AG09319 (cell line): ENCODE results near the gene CENPP.

Experiments used
- DNase-seq: peaks from one replicate; pipeline ENCODE4 v3.0.0-alpha.2; 2010; ENCODE audit warnings: low read depth; ENCODE audit errors: extremely low read depth
- CTCF ChIP-seq: IDR thresholded peaks from 2 replicates; pipeline ENCODE4 v1.5.1; 2011; ENCODE audit warnings: low read depth, mild to moderate bottlenecking, inconsistent platforms, low read length, moderate library complexity

The CENPP gene

GRCh38 chr9:92612292-92612691 is 286.5 kb downstream of the CENPP start:
- no peak for DNase-seq
- TF ChIP-seq CTCF, result no peak

GRCh38 chr9:92612816-92613215 is 287.1 kb downstream of the CENPP start:
- DNase-seq, result no peak
- TF ChIP-seq CTCF, result no peak

DNA sequence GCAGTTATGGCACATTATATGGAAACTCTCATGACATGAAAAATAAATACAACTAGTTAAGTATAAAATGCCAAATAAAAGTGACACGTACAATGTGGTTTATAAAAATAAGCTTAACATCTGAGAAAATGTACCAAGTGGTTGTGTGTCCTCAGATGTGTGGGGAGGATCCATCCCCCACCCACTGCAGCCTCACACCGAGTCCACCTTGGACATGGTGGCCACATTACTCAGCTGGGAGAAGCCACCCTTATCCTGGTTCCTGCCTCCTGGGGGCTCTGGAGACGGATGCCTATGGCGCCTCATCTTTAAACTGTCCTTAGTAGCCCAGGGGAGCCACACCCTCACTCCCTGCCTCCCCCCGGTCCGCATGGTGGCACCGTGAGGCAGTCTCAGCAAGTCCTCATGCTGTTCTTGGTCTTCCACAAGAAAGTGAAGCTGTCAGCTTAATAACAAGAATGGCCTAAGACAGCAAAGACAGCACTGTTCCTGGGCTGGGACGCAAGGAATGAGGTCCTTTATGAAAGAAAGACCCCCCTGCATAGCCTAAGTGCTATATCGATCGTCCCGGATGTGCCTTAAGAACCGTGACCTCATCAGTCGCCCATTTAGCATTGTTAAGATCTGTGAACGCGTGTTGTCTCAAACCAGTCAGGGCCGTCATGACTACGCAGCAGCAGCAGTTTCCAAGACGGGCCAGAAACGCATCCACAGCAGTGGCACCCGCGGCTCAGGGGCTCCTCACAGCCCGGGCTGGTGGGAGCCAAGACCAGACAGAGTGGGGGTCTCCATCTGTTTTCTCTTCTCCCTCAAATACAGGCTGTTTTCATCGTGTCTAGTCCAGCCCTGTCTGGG is 287.7 kb downstream of the CENPP start:
- TF ChIP-seq CTCF, result no peak
- DNase-seq, result no peak

- TF ChIP-seq CTCF, result no peak
- DNase-seq, result no peak
Measured at GRCh38 chr9:92614123-92614510, 288.4 kb downstream of the CENPP start.

DNA sequence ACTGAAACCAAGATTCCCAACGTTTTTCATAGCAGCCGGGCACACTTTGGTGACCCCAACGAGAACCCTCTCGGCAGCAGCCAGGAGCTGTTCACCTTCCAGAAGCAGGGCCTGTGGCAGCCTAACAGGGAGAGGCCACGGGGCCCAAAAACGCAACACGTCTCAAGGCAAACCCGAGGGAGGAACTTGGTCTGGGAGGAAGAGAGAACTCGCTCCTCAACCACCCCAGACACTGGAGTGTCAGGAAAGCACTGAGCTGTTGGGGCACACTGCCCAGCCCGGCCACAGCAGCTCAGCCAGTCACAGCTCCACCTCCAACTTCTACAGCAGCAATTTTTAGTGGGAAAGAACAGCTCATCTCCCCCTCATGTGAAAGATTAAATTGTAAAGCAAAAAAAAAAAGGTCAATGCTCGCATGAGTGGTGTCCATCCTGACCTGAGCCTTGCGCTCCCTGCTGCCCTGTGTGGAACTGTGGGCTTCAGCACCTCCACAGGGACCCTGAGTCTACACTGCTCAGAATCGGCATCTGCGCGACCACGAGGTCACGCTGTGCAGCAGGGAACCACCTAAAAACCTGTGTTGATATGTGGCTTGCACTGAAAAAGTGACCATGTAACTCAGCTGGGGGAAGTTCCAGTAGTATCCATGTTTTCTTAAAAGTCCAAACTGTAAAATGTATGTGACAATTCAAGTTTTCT is 289.2 kb downstream of the CENPP start:
- TF ChIP-seq CTCF, result no peak
- DNase-seq, result no peak

DNA sequence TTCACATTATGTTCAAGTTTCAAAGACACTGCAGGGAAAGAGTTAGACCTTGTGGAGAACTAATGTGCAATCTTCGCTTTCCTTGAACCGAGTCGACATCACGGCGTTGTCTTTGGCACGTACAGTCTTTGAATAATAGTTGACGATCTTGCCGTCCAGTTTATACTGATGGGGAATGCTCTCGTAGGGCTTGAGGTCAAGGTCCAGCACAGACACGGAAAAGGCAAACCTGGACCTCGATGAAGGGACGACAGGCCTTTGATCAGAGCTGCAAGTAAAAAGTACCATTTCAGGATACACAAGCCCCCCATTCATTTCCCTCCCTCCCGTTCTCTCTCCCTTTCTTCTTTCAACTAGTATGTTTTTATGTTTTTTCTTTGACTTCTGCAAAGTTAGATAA is 290.0 kb downstream of the CENPP start:
- TF ChIP-seq CTCF, result no peak
- DNase-seq, result no peak

DNA sequence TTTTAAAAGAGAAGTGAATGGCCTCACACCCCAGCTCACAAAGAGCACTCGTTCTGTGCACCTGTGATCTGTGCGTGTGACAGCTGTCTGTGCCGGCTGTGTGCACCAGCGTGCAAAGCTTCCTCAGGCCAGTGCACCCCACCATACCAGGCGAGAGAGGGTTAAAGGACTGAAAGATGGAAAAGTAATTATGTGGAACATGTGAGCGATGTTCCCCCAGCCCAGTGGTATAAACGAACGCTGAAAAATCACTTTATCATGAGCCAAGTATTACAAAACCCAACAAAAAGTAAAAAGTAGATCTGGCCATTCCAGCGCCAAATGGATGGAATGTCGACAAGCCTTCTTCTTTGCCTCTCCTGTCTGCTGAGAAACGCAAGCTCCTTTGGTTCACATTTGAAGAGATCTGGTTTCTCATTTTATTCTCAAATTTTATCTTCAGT is 290.5 kb downstream of the CENPP start:
- DNase-seq, result no peak
- no peak for TF ChIP-seq CTCF
